DND-41 (cell line): ENCODE measurements around the gene USP17L13.
"Not testable (repeated sequence)": the region's sequence is repeated elsewhere in the genome, so short reads cannot be mapped to it uniquely, and the experiment has no call there.

Experiments used
- ATAC-seq: fragments of 200-7000 bp; cut with Tn5 transposase; 3 replicates; pipeline ENCODE4 v1.9.1; 2021; ENCODE audit warnings: low read depth; ENCODE audit not compliant: insufficient read depth
- DNase-seq: peaks from one replicate; pipeline ENCODE4 v3.0.0-alpha.2; 2020
- H2AFZ ChIP-seq: 2 replicates; pipeline ENCODE4 v1.6.0; 2012; ENCODE audit warnings: low read depth, low read length
- H3K27ac ChIP-seq: 2 replicates; pipeline ENCODE4 v1.5.1; 2012; ENCODE audit warnings: low read length, inconsistent platforms
- H3K27me3 ChIP-seq: fragments of 200-600 bp; sonication (generic); 2 replicates; pipeline ENCODE4 v1.6.0; 2012; ENCODE audit warnings: low read length, mild to moderate bottlenecking, inconsistent platforms; ENCODE audit not compliant: insufficient read depth, poor library complexity
- H3K36me3 ChIP-seq: 2 replicates; pipeline ENCODE4 v1.5.1; 2012; ENCODE audit warnings: low read length, inconsistent platforms; ENCODE audit not compliant: insufficient read depth
- H3K4me1 ChIP-seq: 2 replicates; pipeline ENCODE4 v1.5.1; 2012; ENCODE audit warnings: mild to moderate bottlenecking, low read length; ENCODE audit not compliant: insufficient read depth
- H3K4me2 ChIP-seq: 2 replicates; pipeline ENCODE4 v1.6.0; 2012; ENCODE audit warnings: mild to moderate bottlenecking, moderate library complexity, low read length, inconsistent platforms; ENCODE audit not compliant: insufficient read depth
- H3K4me3 ChIP-seq, 2 experiments: fragments of 200-600 bp in 1 of 2; shearing (Covaris generic) in 1 of 2; 2 replicates each; pipeline ENCODE4 v1.5.1; 2012 to 2016; ENCODE audit warnings: inconsistent platforms in 2 of 2, low read length in 2 of 2, mild to moderate bottlenecking in 2 of 2, low read depth in 1 of 2, moderate library complexity in 1 of 2
- H3K79me2 ChIP-seq: 2 replicates; pipeline ENCODE4 v1.6.0; 2012; ENCODE audit warnings: low read length, inconsistent platforms; ENCODE audit not compliant: insufficient read depth
- H3K9ac ChIP-seq: 2 replicates; pipeline ENCODE4 v1.6.0; 2012; ENCODE audit warnings: low read depth, mild to moderate bottlenecking, inconsistent platforms, low read length, moderate library complexity
- H3K9me3 ChIP-seq: 2 replicates; pipeline ENCODE4 v1.5.1; 2012; ENCODE audit warnings: low read length, moderate library complexity, mild to moderate bottlenecking, inconsistent platforms; ENCODE audit not compliant: insufficient read depth, severe bottlenecking
- H4K20me1 ChIP-seq: 2 replicates; pipeline ENCODE4 v1.6.0; 2012; ENCODE audit warnings: low read length; ENCODE audit not compliant: insufficient read depth

The USP17L13 gene

GRCh38 chr4:9243579-9243978, 18.9 kb downstream of the USP17L13 start, which contains the start of gene USP17L17:
Gene USP17L17, plus strand, starts transcription at chr4:9243879. Its CDS starts 0 bp downstream, at chr4:9243879.
- not testable (repeated sequence) for ATAC-seq, H3K4me1 ChIP-seq, H4K20me1 ChIP-seq, H3K27me3 ChIP-seq, DNase-seq, H2AFZ ChIP-seq, H3K27ac ChIP-seq, H3K9me3 ChIP-seq, H3K79me2 ChIP-seq, H3K4me3 ChIP-seq, H3K4me2 ChIP-seq, H3K36me3 ChIP-seq, H3K9ac ChIP-seq

GRCh38 chr4:9247953-9248680, 23.4 kb downstream of the USP17L13 start, which contains the start of gene USP17L18:
Gene USP17L18, plus strand, starts transcription at chr4:9248630. Its CDS starts 0 bp downstream, at chr4:9248630.
- H3K9me3 ChIP-seq, H3K27ac ChIP-seq, H3K4me1 ChIP-seq, DNase-seq, H4K20me1 ChIP-seq, H3K9ac ChIP-seq, H3K4me2 ChIP-seq, H2AFZ ChIP-seq, H3K4me3 ChIP-seq, H3K27me3 ChIP-seq, H3K36me3 ChIP-seq, H3K79me2 ChIP-seq, ATAC-seq: not testable (repeated sequence)

GRCh38 chr4:9253078-9253477, 28.4 kb downstream of the USP17L13 start, which contains the start of gene USP17L19:
Gene USP17L19, plus strand, starts transcription at chr4:9253378. Its CDS starts 0 bp downstream, at chr4:9253378.
- not testable (repeated sequence) for H3K27me3 ChIP-seq, H3K4me1 ChIP-seq, H3K4me2 ChIP-seq, DNase-seq, H4K20me1 ChIP-seq, H3K79me2 ChIP-seq, H3K4me3 ChIP-seq, H3K27ac ChIP-seq, H3K9ac ChIP-seq, H2AFZ ChIP-seq, ATAC-seq, H3K9me3 ChIP-seq, H3K36me3 ChIP-seq

GRCh38 chr4:9257824-9258223, 33.1 kb downstream of the USP17L13 start, which contains the start of gene USP17L20:
Gene USP17L20, plus strand, starts transcription at chr4:9258124. Its CDS starts 0 bp downstream, at chr4:9258124.
- H3K9ac ChIP-seq, DNase-seq, H3K4me2 ChIP-seq, H3K4me1 ChIP-seq, H4K20me1 ChIP-seq, H2AFZ ChIP-seq, H3K36me3 ChIP-seq, H3K79me2 ChIP-seq, H3K27me3 ChIP-seq, ATAC-seq, H3K4me3 ChIP-seq, H3K9me3 ChIP-seq, H3K27ac ChIP-seq: not testable (repeated sequence)

GRCh38 chr4:9262572-9262971, 37.9 kb downstream of the USP17L13 start, which contains the start of gene USP17L21:
Gene USP17L21, plus strand, starts transcription at chr4:9262872. Its CDS starts 0 bp downstream, at chr4:9262872.
- H4K20me1 ChIP-seq, H3K4me2 ChIP-seq, H3K4me1 ChIP-seq, H3K36me3 ChIP-seq, H3K9ac ChIP-seq, H3K9me3 ChIP-seq, H3K4me3 ChIP-seq, H3K27ac ChIP-seq, ATAC-seq, H3K27me3 ChIP-seq, DNase-seq, H2AFZ ChIP-seq, H3K79me2 ChIP-seq: not testable (repeated sequence)

- H3K27me3 ChIP-seq, H3K4me2 ChIP-seq, H3K79me2 ChIP-seq, DNase-seq, H3K9ac ChIP-seq, ATAC-seq, H3K27ac ChIP-seq, H3K4me3 ChIP-seq, H3K36me3 ChIP-seq, H3K9me3 ChIP-seq, H4K20me1 ChIP-seq, H2AFZ ChIP-seq, H3K4me1 ChIP-seq: not testable (repeated sequence)
These were observed 42.6 kb downstream of the USP17L13 start, which contains the start of gene USP17L22 for GRCh38 chr4:9267319-9267718. Gene USP17L22, plus strand, starts transcription at chr4:9267619. Its CDS starts 0 bp downstream, at chr4:9267619.

GRCh38 chr4:9271719-9272118, 47.0 kb downstream of the USP17L13 start:
- H3K4me2 ChIP-seq, H3K9ac ChIP-seq, H3K4me3 ChIP-seq, H3K9me3 ChIP-seq, ATAC-seq, H3K79me2 ChIP-seq, H3K36me3 ChIP-seq, H3K27ac ChIP-seq, H2AFZ ChIP-seq, H3K27me3 ChIP-seq, H3K4me1 ChIP-seq, H4K20me1 ChIP-seq: not testable (repeated sequence)
- peak; percentile 5 for DNase-seq
